VCaP (cell line): ENCODE data around the gene OR12D2.
"Not testable (repeated sequence)": the region's sequence is repeated elsewhere in the genome, so short reads cannot be mapped to it uniquely, and the experiment has no call there.

ENCODE experiments used
- H3K27ac ChIP-seq: fragments of 450-650 bp; 2 replicates; pipeline ENCODE4 v1.5.1; 2017
- TF ChIP-seq, protein P1 (sequence below): fragments of 450-650 bp; conservative IDR thresholded peaks from 2 replicates; pipeline ENCODE4 v1.5.1; 2017; ENCODE audit warnings: mild to moderate bottlenecking, moderate library complexity

OR12D2 gene, protein sequence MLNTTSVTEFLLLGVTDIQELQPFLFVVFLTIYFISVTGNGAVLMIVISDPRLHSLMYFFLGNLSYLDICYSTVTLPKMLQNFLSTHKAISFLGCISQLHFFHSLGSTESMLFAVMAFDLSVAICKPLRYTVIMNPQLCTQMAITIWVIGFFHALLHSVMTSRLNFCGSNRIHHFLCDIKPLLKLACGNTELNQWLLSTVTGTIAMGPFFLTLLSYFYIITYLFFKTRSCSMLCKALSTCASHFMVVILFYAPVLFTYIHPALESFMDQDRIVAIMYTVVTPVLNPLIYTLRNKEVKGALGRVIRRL

DNA sequence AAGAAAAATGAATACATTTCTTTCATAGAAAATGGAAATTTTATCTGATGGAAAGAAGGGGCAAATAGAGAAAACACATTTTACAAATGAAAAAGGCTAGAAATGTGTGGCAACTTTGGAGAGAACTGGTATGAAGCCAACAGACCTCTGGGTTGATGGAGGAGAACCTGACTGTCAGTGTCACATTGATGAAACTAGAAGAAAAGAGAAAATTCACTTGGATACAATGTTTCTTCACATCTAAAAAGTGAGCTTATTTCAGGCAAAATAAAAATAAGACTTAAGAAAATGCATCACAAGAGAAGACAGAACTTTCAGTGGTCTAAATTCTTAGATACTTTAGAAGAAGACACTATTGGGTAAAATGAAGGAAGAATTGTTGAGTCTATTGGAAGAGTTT lies at the start of gene OR12D2:
TSS of gene OR12D2 (plus strand) at position 301 of the 400 bp plus-strand sequence. CDS start 1,069 bp downstream, outside the sequence.
- no peak within 1 kb of the TSS for H3K27ac ChIP-seq
- TF ChIP-seq, protein P1, sequence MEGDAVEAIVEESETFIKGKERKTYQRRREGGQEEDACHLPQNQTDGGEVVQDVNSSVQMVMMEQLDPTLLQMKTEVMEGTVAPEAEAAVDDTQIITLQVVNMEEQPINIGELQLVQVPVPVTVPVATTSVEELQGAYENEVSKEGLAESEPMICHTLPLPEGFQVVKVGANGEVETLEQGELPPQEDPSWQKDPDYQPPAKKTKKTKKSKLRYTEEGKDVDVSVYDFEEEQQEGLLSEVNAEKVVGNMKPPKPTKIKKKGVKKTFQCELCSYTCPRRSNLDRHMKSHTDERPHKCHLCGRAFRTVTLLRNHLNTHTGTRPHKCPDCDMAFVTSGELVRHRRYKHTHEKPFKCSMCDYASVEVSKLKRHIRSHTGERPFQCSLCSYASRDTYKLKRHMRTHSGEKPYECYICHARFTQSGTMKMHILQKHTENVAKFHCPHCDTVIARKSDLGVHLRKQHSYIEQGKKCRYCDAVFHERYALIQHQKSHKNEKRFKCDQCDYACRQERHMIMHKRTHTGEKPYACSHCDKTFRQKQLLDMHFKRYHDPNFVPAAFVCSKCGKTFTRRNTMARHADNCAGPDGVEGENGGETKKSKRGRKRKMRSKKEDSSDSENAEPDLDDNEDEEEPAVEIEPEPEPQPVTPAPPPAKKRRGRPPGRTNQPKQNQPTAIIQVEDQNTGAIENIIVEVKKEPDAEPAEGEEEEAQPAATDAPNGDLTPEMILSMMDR = no peak

DNA sequence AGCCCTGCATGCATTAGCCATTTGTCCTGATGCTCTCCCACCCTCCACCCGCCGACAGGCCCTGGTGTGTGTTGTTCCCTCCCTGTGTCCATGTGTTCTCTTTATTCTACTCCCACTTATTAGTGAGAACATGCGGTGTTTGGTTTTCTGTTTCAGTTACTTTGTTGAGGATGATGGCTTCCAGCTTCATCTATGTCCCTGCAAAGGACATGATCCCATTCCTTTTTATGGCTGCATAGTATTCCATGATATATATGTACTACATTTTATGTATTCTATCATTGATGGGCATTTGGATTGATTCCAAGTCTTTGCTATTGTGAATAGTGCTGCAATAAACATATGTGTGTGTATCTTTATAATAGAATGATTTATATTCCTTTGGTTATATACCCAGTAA lies 46.1 kb upstream of the OR12D2 start:
- H3K27ac ChIP-seq = not testable (repeated sequence)

DNA sequence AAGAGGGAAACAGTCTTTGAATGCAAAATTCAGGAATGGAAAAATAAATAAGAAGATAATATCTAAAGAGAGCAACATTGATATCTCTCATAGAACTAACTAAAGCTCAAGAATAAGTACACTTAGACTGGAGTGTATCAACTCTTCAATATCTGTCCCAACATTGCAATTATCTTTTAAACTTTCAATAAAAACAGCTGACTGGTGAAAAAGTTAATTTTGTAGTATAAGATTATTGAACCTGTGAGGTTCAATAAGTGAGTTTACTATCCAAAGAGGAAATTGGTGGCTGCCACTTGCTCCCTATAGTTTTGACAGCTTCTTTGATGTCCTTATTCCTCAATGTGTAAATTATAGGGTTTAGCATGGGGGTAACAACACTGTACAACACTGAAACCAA lies 40.5 kb upstream of the OR12D2 start:
- TF ChIP-seq, protein P1 = no peak
- H3K27ac ChIP-seq = no peak overlapping the region

DNA sequence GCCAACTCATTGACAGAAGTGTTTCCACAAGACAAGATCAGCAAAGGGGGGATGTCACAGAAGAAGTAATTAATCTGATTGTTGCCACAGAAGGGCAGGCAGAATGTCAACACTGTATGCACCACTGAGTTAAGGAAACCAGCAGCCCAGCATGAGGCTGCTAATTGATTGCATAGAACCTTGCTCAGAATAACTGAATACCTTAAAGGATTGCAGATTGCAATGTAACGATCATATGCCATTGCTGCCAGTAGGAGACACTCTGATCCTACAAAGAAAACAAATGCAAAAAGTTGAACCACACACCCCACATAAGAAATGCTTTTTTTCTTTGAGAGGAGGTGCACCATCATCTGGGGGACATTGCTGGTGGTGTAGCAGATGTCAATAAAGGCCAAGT lies 39.8 kb upstream of the OR12D2 start:
- no peak overlapping the region for H3K27ac ChIP-seq
- TF ChIP-seq, protein P1 = 0 out of 2 replicates have a peak, but pooled peaks have one; percentile 25

DNA sequence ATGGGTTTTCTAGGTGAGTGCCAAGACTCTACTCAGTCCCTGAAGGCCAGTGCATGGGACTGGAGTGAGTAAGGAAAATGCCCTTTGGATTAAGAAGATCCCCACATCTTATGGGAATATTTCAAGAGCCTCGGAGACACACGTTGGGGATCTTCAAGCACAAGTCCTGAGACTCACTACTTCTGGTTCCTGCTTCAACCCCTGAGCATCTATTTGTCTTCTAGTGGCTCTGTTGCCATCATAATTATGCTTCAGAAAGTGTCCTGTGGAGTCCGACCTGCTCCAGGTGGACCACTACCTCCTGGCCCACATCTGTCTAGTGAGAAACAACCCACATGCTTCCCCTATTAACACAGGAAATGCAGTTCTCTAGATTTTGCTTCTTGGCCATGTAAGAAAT lies 26.7 kb upstream of the OR12D2 start, which contains the start of gene OR5V1:
TSS of gene OR5V1 (minus strand) at position 101 of the 400 bp plus-strand sequence. CDS start 12,670 bp downstream, outside the sequence.
- TF ChIP-seq, protein P1 = no peak
- H3K27ac ChIP-seq = no peak within 1 kb of the TSS

DNA sequence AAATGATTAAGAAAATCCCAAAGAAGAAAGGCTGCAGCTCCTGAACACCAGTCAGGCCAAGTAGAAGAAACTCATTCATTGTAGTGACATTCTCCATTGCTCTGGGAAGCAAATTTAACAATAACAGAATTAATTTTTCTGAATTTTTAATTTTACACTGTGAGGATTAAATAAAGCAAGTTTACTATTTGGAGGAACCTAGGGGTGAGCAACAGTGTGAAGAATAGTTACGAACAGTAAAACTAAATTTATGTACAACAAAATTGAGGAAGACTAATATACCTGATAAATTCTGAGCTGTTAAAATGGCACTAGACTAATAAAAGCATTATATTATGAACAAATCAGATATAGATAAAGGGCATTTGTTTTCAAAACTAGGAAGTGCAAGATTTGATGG lies 20.2 kb upstream of the OR12D2 start, which contains the start of gene OR12D3:
TSS of gene OR12D3 (minus strand) at position 101 of the 400 bp plus-strand sequence. CDS start at position 97, 4 bp downstream.
- TF ChIP-seq, protein P1 = no peak
- H3K27ac ChIP-seq = no peak within 1 kb of the TSS

DNA sequence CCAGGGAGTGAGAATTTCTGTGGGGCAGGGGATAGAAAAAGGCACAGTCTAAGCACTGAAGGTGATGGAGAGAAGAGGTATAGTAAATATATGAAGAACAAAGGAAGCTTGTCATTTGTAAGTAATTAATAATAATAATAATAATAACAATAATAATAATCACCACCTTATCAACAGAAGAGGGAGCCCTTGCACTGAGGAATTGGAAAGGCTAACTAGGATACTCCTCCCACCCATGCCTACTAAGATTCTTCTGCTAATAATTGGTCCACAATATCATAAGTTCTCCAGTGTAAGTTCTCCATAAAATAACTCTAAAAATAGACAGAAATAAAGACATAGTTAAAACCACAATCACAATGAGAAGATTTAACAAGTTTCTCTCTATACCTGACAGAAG lies 19.4 kb upstream of the OR12D2 start:
- no peak overlapping the region for H3K27ac ChIP-seq
- TF ChIP-seq, protein P1 = peak; percentile 36

DNA sequence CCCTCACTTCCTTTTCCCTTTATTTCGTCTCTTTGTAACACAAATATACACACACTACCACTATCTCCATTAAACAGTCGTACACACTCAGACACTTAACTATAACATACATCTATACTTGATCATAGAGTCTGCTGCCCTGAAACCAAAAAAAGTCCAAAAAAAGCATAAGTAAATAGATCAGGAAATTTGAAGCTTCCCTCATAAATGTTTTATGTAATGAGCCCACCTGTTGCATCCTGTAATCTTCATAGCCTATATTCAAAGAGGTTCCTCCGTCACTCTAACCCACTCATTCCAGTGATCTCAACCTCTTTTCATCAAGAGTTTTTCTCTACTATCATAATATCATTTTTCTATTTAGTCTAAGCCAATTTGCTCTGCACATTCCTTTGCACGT lies 6.9 kb upstream of the OR12D2 start:
- H3K27ac ChIP-seq = no peak overlapping the region
- TF ChIP-seq, protein P1 = no peak
